ENCODE data around the gene NTN3.
"Not testable (repeated sequence)": the region's sequence is repeated elsewhere in the genome, so short reads cannot be mapped to it uniquely, and the experiment has no call there.

Gene NTN3

DNA sequence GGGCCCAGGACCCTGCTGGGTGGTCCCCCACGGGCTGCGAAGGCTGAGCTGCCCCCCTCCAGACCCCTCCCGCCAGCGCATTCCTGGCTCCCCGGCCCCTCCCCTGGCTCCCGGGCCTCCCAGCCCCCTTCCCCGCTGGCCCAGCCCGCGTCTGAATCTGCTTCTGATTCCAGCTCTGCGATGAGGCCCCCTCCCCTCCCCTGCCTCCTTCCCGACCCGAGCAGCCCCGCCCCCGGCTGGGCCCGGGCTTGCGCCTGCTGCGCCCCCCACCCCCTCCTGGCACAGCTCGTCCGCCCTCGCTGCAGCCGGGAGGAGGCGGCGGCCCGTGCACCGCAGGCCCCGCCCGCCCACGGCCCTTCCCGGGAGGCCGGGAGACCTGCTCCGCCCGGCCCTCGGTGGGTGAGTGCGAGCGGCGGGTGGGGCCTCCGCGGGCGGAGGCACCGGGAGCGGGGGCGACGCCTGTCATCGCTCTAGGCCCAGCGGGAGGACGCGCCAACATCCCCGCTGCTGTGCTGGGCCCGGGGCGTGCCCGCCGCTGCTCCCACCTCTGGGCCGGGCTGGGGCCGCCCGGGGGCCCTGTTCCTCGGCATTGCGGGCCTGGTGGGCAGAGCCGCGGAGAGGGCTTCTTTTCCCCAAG is at the start of gene NTN3:
Gene NTN3, plus strand, starts transcription at position 282 of the 637 bp plus-strand sequence. CDS start 405 bp downstream, outside the sequence.
- no peak for DNase-seq

- no peak for DNase-seq
These were observed 48.8 kb upstream of the NTN3 start for GRCh38 chr16:2422123-2422867.

DNA sequence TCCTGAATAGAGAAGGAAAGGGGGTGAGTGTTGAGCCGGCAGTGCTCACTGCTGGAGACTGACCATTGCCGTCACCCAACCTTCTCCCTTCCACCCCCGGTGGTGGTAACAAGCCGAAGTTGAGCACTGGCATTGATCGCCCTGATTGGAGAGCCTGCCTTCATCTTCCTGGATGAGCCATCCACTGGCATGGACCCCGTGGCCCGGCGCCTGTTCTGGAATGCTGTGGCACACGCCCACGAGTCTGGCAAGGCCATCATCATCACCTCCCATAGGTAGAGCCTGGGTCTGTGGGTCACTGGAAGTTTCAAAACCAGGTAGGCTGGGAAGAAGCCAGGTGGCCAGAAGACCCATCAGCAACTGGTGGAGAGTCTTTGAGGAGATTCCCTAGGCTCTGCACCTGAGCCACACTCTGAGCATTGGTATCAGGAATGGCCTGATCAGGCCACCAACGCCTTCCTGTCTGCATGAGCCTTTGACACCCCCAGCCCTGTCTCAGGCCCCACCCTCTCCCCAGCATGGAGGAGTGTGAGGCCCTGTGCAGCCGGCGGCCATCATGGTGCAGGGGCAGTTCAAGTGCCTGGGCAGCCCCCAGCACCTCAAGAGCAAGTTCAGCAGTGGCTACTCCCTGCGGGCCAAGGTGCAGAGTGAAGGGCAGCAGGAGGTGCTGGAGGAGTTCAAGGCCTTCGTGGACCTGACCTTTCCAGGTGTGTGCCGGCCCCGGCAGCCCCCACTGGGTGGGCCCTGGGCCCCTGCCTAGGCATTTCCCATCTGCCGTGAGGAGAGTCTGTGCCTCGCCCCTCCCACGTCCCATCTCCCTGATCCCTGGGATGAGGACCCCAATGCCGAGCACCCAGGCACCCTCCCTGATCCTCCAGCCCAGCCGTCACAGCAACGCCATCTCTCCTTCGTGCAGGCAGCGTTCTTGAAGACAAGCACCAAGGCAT is 46.8 kb upstream of the NTN3 start:
- no peak for DNase-seq

GRCh38 chr16:2425008-2425518 is 46.0 kb upstream of the NTN3 start:
- DNase-seq, result no peak

- no peak for DNase-seq
These were observed 45.2 kb upstream of the NTN3 start for GRCh38 chr16:2425825-2426430.

GRCh38 chr16:2426941-2427361 is 44.1 kb upstream of the NTN3 start:
- no peak for DNase-seq

- DNase-seq, result no peak
These were observed 43.6 kb upstream of the NTN3 start for GRCh38 chr16:2427526-2427925.

DNA sequence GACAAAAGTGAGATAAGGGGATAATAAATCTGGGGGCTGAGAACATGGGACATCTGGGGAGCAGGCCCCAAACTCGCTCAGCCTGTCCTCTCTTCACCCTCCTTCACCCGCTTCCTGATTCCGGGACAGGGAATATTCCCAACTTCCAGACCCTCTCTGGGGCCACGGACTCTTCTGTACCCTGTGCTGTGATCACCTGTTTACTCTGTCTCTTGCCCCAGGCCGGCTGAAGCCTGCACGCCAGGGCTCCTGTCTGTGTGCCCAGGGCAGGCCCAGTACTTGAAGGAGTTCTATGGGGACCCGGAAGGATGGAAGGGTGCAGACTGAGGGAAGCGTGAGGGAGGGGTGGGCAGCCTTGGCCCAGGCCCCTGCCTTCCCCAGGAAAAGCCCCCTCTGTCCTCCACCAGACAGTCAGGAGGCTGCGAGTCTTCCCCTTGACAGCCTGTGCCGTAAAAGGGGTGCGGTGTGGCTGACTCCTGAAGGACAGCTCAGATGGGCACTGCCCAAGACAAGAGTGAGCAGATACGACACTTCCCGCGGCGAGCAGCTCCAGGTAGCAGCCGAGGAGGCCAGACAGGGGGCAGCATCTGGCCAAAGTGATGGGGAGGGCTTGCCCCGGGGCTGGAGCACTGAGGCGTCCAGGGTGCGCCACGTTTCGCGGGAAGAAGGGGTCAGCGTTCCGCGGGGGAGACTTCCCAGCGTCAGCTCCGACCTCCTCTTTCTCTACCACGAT is 42.9 kb upstream of the NTN3 start:
- peak; percentile 15 for DNase-seq

DNA sequence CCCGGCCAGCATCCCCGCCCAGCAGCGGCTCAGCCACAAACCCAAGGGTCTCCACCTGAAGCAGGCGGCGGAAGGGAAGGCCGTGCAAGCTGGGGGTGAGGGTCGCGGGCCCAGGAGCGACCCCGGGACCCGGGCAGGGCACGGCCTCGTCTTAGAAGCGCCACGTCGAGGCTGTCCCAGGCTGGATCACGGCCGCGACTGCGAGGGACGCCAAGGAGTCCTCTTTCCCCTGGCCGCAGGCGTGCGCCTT is 42.4 kb upstream of the NTN3 start:
- DNase-seq, result no peak

DNA sequence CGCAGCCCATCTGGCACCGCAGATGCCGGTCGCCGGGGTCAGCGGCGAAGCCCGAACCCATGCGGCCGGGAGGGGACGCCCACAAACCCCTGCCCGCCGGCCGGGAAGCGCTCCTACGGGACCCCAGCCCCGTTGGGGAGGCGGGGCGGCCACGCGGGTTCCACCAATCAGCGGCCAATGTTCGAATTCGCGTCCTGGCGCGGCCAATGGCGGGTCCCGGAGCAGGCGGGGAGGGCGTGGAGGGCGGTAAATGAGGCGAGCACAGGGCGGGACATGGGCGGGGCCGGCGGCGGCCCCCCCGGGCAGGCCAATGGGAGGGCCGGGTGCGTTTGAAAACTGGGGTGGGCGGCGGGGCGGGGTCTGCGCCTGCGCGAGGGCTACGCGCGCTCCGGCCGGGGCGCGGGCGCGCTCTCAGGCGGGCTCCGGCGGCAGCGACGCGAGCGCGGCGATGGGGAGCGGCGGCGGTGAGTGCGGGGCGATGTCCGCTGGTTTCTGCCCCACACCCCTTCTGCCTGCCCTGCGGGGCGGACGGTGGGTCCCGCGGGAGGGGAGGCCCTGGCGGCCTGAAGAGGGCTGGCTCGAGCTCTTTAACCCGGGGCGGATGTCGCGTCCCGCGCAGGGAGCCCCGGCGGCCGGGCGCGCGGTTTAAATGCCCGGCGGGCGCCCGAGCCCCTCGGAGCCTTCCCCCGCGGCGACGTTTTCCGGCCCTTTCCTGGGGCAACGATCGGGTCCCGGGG is 41.9 kb upstream of the NTN3 start, which contains the start of gene CCNF:
Gene CCNF, plus strand, starts transcription at position 414 of the 737 bp plus-strand sequence. Its CDS starts 35 bp downstream, at position 449.
- peak; percentile 97 for DNase-seq

GRCh38 chr16:2429771-2430663 is 41.1 kb upstream of the NTN3 start:
- DNase-seq, result no peak

DNA sequence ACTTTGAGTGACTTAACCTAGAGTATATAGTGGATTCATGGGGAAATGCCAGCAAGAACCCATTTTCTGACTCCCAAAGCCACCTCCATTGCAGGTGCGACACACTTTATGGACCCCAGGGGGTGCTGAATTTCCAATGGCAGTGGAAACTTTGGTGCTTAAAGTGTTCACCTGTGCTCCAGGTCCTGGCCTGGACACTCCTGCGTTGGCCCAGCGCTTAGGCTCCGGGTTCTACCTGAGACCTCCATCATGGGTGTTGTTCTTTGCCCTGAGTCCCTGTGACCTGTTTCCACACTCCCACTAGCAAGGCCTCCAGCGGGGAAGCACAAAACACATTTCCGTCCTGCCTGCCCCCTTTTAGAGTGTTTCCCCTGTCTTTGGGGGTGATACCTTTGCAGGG is 38.8 kb upstream of the NTN3 start:
- no peak for DNase-seq

- DNase-seq, result no peak
These were observed 38.1 kb upstream of the NTN3 start for GRCh38 chr16:2432801-2433505.

GRCh38 chr16:2435236-2435635 is 35.9 kb upstream of the NTN3 start:
- DNase-seq, result not testable (repeated sequence)

DNA sequence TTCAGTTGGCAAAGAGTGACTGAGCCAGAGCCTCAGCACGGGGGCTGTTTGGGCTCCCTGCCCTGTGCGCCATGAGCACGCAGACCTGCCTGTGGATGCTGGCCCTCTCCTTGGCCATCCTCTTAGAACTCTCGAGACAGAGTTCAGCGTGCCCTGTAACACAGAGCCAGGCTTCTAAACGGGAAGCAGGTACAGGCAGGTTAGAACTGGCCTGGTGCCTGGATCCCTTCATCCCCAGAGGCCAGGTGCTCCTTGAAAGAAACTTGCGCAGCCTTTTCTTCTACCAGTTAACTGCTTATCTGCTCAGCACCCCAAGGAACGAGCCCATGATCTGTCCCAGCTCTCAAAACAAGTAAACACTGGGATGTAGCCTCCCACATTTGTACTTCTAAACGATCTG is 35.0 kb upstream of the NTN3 start:
- no peak for DNase-seq

DNA sequence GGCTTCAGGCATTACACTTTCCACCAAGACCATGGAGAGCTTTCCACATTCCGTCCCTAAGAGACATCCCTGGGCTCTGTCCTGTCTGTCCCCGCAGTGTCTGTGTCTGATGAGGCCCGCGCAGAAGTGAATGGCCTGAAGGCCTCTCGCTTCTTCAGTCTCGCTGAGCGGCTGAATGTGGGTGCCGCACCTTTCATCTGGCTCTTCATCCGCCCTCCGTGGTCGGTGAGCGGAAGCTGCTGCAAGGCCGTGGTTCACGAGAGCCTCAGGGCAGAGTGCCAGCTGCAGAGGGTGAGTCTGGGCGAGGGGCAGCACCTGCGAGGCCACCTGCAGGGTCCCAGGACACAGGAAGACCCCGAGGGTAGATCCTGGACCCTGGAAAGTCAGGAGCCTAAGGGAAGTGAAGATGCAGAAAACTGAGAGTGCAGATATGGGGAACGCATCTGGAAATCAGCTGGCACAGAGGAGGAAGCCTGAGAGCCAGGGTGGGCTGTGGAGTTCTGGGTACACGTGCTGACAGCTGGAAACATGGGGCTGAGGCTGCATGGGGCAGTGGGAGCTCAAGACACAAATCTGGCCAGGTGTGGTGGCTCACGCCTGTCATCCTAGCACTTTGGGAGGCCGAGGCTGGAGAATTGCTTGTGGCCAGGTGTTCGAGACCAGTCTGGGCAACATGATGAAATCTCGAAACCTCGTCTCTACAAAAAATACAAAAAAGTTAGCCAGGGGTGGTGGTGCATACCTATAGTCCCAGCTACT is 33.9 kb upstream of the NTN3 start:
- no peak for DNase-seq

DNA sequence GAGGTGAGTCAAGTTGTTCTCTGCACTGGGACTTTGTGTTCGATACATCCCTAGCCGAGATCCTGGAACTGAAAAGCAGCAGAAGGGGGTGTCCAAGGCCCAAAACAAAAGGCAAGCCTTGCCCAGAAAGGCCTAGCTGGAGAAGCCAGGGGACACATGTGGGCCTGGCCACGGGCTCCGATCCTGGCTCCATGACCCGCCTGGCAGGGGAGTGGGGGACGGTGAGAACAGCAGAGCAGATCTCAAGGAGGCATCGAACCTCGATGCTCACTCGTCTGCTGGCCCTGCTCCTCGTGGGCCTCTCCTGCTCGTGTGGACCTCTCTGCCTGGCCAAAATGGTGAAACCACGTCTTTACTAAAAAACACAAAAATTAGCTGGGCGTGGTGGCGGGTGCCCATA is 33.0 kb upstream of the NTN3 start:
- no peak for DNase-seq

DNA sequence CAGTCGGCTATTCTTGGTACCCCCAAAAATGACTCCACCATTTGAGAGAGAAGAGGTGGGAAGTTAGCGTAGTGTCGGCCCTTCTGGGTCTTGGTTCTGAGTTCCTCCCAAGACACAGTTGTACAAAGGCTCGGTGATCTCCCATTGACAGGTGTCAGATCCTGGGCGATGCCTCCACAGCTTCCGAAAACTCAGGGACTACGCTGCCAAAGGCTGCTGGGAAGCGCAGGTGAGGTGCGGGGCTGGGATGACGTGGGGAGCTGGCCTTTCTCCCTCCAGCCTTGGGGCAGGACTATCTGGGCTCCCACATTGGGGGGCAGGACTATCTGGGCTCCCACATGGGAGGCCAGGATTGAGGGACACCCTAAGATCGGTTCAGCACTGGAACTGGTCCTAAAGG is 31.5 kb upstream of the NTN3 start:
- no peak for DNase-seq
